GM12872 (cell line): Measurements from ENCODE around the gene IRF2BP2.

ENCODE experiments used
- TF ChIP-seq, protein P1 (sequence below): IDR thresholded peaks from 3 replicates; pipeline ENCODE4 v1.5.1; 2011; ENCODE audit warnings: low read depth, mild to moderate bottlenecking, low read length, moderate library complexity; ENCODE audit not compliant: insufficient read depth

Gene IRF2BP2

DNA sequence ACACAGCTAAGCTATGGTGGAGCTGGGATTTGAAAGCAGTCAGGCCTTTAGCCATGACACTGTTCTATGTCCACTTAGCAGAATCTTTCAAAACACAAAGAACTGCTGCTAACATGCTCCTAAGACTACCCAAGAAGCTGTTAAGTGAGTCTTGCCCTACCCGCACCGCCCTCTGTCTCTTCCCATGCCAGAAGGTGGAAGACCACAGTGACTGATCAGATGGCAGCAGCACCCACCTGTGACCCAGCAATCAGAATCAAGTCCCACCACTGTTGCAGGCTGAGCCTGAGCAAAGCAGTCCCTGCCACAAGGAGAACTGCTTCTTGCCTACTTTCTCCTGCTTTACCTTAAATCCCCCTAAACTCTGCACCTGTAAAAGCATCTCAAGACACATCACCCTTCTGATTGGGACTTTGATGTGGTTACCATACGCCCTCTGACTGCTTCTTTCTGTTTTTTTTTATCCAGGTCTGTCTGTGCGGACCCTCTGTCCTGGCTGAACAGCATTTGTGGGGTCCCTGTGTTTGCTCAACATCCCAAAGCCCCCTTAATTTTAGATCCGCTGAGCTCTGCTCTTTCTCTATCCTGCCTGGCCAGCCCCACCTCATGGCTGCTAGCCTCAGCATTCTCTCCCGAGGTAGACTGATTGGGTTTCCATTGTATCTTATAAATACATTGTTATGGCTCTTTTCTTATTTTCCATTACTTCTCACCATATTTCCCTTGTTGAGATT, 16.0 kb downstream of the IRF2BP2 start:
- TF ChIP-seq, protein P1, sequence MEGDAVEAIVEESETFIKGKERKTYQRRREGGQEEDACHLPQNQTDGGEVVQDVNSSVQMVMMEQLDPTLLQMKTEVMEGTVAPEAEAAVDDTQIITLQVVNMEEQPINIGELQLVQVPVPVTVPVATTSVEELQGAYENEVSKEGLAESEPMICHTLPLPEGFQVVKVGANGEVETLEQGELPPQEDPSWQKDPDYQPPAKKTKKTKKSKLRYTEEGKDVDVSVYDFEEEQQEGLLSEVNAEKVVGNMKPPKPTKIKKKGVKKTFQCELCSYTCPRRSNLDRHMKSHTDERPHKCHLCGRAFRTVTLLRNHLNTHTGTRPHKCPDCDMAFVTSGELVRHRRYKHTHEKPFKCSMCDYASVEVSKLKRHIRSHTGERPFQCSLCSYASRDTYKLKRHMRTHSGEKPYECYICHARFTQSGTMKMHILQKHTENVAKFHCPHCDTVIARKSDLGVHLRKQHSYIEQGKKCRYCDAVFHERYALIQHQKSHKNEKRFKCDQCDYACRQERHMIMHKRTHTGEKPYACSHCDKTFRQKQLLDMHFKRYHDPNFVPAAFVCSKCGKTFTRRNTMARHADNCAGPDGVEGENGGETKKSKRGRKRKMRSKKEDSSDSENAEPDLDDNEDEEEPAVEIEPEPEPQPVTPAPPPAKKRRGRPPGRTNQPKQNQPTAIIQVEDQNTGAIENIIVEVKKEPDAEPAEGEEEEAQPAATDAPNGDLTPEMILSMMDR = no peak

DNA sequence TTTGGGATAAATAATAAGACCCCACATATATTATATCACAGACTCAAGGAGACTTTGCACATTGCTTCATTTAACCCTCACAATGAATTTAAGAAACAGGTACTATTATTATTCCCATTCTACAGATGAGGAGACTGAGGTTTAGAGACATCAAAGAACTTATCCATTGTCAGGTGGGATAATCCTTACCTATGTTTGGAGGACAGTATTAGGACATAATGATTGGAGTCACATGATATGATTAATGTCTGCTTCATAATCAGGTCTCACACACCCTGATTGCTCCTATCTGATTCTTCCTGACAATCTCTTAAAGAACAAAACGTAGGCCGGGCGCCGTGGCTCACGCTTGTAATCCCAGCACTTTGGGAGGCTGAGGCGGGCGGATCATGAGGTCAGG, 16.9 kb downstream of the IRF2BP2 start:
- TF ChIP-seq, protein P1 = no peak

- TF ChIP-seq, protein P1 = no peak
Observed at GRCh38 chr1:234592240-234592639, 17.7 kb downstream of the IRF2BP2 start.

GRCh38 chr1:234591131-234591530, 18.8 kb downstream of the IRF2BP2 start:
- TF ChIP-seq, protein P1 = no peak

GRCh38 chr1:234589854-234590620, 19.9 kb downstream of the IRF2BP2 start:
- TF ChIP-seq, protein P1 = no peak

DNA sequence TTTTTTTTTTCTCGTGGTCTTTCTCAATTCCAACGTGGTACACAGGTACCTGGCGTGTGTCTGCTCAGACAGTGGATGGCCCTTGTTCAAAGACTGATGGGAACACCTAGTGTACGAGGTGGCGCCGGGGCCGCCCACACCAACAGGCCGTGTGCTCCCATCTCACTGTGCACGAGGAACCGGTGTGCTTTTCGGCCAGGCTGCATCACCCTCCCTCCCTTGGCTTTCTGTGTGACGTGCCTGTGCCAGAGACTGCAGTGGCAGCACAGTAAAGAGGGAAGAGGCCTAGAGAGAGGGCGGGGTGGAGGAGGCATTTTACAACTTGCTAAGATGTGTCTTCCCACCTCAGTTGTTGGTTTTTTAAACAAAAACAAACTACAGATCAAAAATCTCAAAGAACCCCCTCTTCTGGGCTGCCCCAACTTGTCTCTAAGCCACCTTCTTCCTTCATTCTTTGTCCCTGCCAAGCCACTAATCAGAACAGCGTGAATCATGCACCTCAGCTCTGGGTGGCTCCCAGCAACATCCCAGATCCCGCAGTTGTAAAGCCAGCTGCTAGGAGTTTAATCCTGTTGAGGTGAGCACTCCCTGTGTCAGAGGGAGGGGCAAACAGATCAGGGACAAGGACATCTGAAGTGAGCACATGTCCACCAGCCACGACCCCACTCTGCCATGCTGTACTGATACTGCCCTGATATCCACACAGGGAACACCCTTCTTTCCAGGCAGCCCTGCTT, 20.7 kb downstream of the IRF2BP2 start:
- TF ChIP-seq, protein P1 = no peak

GRCh38 chr1:234588386-234588785, 21.6 kb downstream of the IRF2BP2 start:
- TF ChIP-seq, protein P1 = no peak
